H1 (cell line): Measurements from ENCODE around the gene PNMA6E.

Experiments
- CTCF ChIP-seq, 3 experiments: IDR thresholded peaks; 1 replicate in 2 of 3; 2 replicates in 1 of 3; pipeline versions ENCODE4 v1.5.1 to v1.6.1; 2011; ENCODE audit warnings: low read length in 3 of 3, mild to moderate bottlenecking in 3 of 3, inconsistent platforms in 2 of 3, low read depth in 1 of 3, moderate library complexity in 1 of 3; ENCODE audit not compliant: insufficient read depth in 1 of 3; ENCODE audit errors: control extremely low read depth in 1 of 3
- HDAC2 ChIP-seq, 2 experiments: fragments of 300-600 bp in 1 of 2; sonication (generic) in 1 of 2; IDR thresholded peaks; 2 replicates each; pipeline ENCODE4 v1.6.1; 2011 to 2012; ENCODE audit warnings: low read depth in 2 of 2, low read length in 2 of 2, mild to moderate bottlenecking in 2 of 2, moderate library complexity in 2 of 2, borderline replicate concordance in 1 of 2, inconsistent platforms in 1 of 2
- KDM1A ChIP-seq: fragments of 200-600, 300-600 bp; sonication (generic); IDR thresholded peaks from 2 replicates; pipeline ENCODE4 v1.7.1; 2016; ENCODE audit warnings: mild to moderate bottlenecking, low read length, borderline replicate concordance
- POLR2A ChIP-seq, 2 experiments: IDR thresholded peaks; 1 replicate in 1 of 2; 2 replicates in 1 of 2; pipeline ENCODE4 v1.6.1; 2011; ENCODE audit warnings: low read depth in 2 of 2, low read length in 2 of 2, mild to moderate bottlenecking in 2 of 2; ENCODE audit errors: control extremely low read depth in 1 of 2
- POU5F1 ChIP-seq: IDR thresholded peaks from 2 replicates; pipeline ENCODE4 v1.6.1; 2011; ENCODE audit warnings: low read depth, mild to moderate bottlenecking, low read length, moderate library complexity
- RAD21 ChIP-seq, 2 experiments: IDR thresholded peaks in 1 of 2; conservative IDR thresholded peaks in 1 of 2; 2 replicates each; pipeline ENCODE4 v1.6.1; 2011; ENCODE audit warnings: low read depth in 2 of 2, low read length in 2 of 2, improper control_type of control experiment in 1 of 2, inconsistent platforms in 1 of 2, mild to moderate bottlenecking in 1 of 2, moderate library complexity in 1 of 2
- RNF2 ChIP-seq: fragments of 200-900, 300-1000 bp; sonication (generic); IDR thresholded peaks from 2 replicates; pipeline ENCODE4 v1.7.1; 2016; ENCODE audit warnings: borderline replicate concordance, low read depth, mild to moderate bottlenecking, antibody characterized with exemption, low read length; ENCODE audit not compliant: poor library complexity, severe bottlenecking; ENCODE audit errors: missing control alignments
- SRF ChIP-seq: IDR thresholded peaks from 2 replicates; pipeline ENCODE4 v1.6.1; 2011; ENCODE audit warnings: mild to moderate bottlenecking, low read depth, low read length, moderate library complexity
- TAF1 ChIP-seq: IDR thresholded peaks from 2 replicates; pipeline ENCODE4 v1.6.1; 2011; ENCODE audit warnings: mild to moderate bottlenecking, low read depth, low read length

- TF ChIP-seq POLR2A (IDR thresholded peaks at IDR 0.05; ENCODE audit: control extremely low read depth in 1 of 2, low read depth in 2 of 2, low read length in 2 of 2) = no peak
- TF ChIP-seq CTCF (IDR thresholded peaks at IDR 0.05; ENCODE audit: control extremely low read depth in 1 of 3, insufficient read depth in 1 of 3, low read depth in 1 of 3, low read length in 3 of 3) = no peak
- TF ChIP-seq POU5F1 = no peak
- TF ChIP-seq KDM1A = no peak
- no peak for TF ChIP-seq TAF1
- no peak for TF ChIP-seq HDAC2 (IDR thresholded peaks at IDR 0.05; ENCODE audit: borderline replicate concordance in 1 of 2, low read depth in 2 of 2, low read length in 2 of 2)
- TF ChIP-seq RAD21 (IDR thresholded peaks at IDR 0.05 in 1 of 2, conservative IDR thresholded peaks at IDR 0.05 in 1 of 2; ENCODE audit: low read depth in 2 of 2, low read length in 2 of 2) = no peak
- TF ChIP-seq RNF2 = no peak
- TF ChIP-seq SRF = no peak
Observed at GRCh38 chrX:153375571-153375970, 25.6 kb downstream of the PNMA6E start.
